Activated T-cell treated with anti-CD3 and anti-CD28 coated beads, Interleukin-2, amount 50 U/mL, for 4 hours (primary cell): ENCODE results near the gene TNK2. TPM values are rescaled to one million over a fixed set of nuclear protein-coding genes. Genes with fewer than 3 reads are reported as not detected.

Experiments used
- ATAC-seq, 2 donors: fragments of 200-7000 bp; cut with Tn5 transposase; one replicate each; pipeline ENCODE4 v1.10.0; 2021
- DNase-seq: peaks from one replicate; pipeline ENCODE4 v3.0.0-alpha.2; 2020
- H3K27me3 Mint-ChIP-seq: one replicate; pipeline ENCODE4 v1.8.0; 2021; ENCODE audit warnings: low read depth, mixed read lengths
- H3K36me3 Mint-ChIP-seq: one replicate; pipeline ENCODE4 v1.8.0; 2022; ENCODE audit warnings: mixed read lengths; ENCODE audit not compliant: insufficient read depth
- H3K4me1 Mint-ChIP-seq: one replicate; pipeline ENCODE4 v1.8.0; 2021; ENCODE audit warnings: low read depth, mixed read lengths
- H3K4me3 Mint-ChIP-seq: one replicate; pipeline ENCODE4 v1.8.0; 2021; ENCODE audit warnings: mild to moderate bottlenecking, moderate library complexity, mixed read lengths
- H3K9me3 Mint-ChIP-seq: one replicate; pipeline ENCODE4 v1.8.0; 2021; ENCODE audit warnings: mixed read lengths
- total RNA-seq, 3 donors: library from RNA; stranded (reverse); gene quantifications; one replicate each; pipeline ENCODE4 v1.2.1, GENCODE V29; 2021

TNK2 gene
- total RNA-seq, 3 donors from 2014 or later = 33.3 to 41.2 (median 40.7) TPM

GRCh38 chr3:195853036-195853435 is 55.3 kb downstream of the TNK2 start:
- Mint-ChIP-seq H3K27me3 (peaks cover 8% of the 10 kb centered on the region), H3K9me3 (no peaks in the 10 kb centered on the region), H3K4me3 (no peak overlapping the region), H3K36me3 (no peaks in the 10 kb centered on the region), H3K4me1 (peaks cover 7% of the 10 kb centered on the region)
- no peak for ATAC-seq
- no peak for DNase-seq

GRCh38 chr3:195850857-195851543 is 57.4 kb downstream of the TNK2 start:
- ATAC-seq (peak; percentile 96 to 98), DNase-seq (peak; percentile 86)
- Mint-ChIP-seq H3K4me3 (peak overlapping the region; percentile 38), H3K9me3 (no peaks in the 10 kb centered on the region), H3K36me3 (no peaks in the 10 kb centered on the region), H3K27me3 (peaks cover 8% of the 10 kb centered on the region), H3K4me1 (peaks cover 7% of the 10 kb centered on the region)

GRCh38 chr3:195849322-195850074 is 58.9 kb downstream of the TNK2 start:
- H3K36me3 Mint-ChIP-seq = no peaks in the 10 kb centered on the region
- H3K4me3 Mint-ChIP-seq = no peak overlapping the region
- H3K4me1 Mint-ChIP-seq = peaks cover 7% of the 10 kb centered on the region
- H3K9me3 Mint-ChIP-seq = no peaks in the 10 kb centered on the region
- no peak for DNase-seq
- peaks cover 8% of the 10 kb centered on the region for H3K27me3 Mint-ChIP-seq
- no peak for ATAC-seq

DNA sequence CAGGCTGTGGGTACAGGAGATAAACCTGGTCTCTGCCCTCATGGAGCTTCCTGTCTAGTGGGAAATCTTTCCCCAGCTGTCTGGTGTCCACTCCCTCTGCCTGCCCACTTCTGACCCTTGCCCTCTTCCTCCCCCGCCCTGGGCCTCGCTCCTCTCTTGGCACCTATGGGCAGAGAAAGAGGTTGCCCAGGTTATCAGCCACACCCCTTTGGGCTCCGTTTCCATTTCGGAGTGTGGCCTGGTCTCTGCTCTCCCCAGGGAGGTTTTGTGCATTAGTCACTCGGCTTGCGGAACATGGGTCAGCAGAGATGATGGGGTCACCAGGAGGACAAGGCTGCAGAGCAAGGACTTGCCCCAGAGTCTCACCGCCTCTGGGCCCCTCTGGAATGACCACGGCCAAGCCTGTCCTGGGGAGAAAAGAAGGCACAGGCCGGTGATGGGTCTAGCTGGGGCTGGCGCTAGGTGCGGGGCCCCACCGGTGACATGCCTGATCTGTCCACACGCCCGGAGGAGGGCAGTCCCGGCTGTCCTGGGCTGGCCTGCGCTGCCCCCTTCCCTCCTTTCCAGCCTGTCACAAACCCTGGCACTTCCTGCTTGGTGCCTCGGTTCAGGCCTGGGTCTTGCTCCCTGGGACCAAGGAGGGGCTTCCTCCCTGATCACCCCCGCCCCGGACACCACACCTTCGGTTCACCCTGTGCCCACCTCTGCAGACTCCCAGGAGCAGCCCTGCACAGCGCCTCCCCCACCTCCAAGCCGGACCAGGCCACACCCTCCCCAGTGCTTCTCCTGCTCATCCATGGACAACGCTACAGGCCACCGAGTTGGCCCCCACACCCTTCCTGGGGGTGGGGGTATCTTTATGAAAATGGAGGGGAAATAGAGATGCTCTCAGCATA is 61.0 kb downstream of the TNK2 start:
- Mint-ChIP-seq H3K4me1 (peaks cover 7% of the 10 kb centered on the region), H3K27me3 (peaks cover 8% of the 10 kb centered on the region), H3K4me3 (no peak overlapping the region), H3K9me3 (no peaks in the 10 kb centered on the region), H3K36me3 (no peaks in the 10 kb centered on the region)
- no peak for DNase-seq
- ATAC-seq = no peak

DNA sequence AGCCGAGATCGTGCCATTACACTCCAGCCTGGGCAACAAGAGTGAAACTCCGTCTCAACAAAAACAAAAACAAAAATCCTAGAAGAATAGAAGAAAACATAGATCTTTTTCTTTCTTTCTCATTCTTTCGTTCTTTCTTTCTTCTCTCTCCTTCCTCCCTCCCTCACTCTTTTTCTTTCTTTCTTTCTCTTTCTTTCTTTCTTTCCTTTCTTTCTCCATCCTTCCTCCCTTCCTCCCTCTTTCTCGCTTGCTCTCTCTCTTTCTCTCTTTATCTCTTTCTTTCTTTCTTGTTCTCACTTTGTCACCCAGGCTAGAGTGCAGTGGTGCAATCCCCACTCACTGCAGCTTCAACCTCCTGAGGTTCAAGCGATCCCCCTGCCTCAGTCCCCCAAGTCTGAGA is 62.9 kb downstream of the TNK2 start:
- no peak for ATAC-seq
- Mint-ChIP-seq H3K27me3 (no peaks in the 10 kb centered on the region), H3K4me1 (no peaks in the 10 kb centered on the region), H3K36me3 (no peaks in the 10 kb centered on the region), H3K9me3 (no peaks in the 10 kb centered on the region), H3K4me3 (no peak overlapping the region)
- no peak for DNase-seq

DNA sequence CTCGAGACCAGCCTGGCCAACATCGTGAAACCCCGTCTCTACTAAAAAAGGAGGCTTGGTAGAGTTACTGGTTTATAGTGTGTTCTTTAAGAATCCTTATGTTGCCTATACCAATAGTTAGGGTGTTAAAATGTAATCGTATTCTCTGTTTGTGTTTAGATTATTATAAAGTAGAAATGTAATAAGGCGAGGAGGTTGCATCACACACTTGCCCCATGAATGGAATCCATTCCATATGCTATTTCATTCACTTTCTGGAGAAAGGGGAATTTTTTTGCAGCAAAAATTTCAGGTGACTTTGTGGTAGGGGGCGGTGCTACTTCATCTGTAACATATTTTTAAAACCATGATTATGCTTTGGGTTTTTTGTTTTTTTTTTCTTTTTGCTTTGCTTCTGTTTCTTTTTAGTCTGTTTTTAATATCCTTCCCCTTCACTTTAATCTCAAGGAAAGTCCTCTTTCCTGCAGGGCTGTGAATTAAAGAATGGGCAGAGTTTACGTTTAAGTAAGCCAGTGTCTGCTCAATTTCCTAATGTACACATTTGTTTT is 63.6 kb downstream of the TNK2 start:
- no peaks in the 10 kb centered on the region for H3K27me3 Mint-ChIP-seq
- no peak overlapping the region for H3K4me3 Mint-ChIP-seq
- no peaks in the 10 kb centered on the region for H3K4me1 Mint-ChIP-seq
- no peaks in the 10 kb centered on the region for H3K36me3 Mint-ChIP-seq
- no peak for ATAC-seq
- H3K9me3 Mint-ChIP-seq = no peaks in the 10 kb centered on the region
- DNase-seq = no peak

- no peak for ATAC-seq
- Mint-ChIP-seq H3K27me3 (no peaks in the 10 kb centered on the region), H3K4me3 (no peak overlapping the region), H3K9me3 (no peaks in the 10 kb centered on the region), H3K36me3 (no peaks in the 10 kb centered on the region), H3K4me1 (no peaks in the 10 kb centered on the region)
- no peak for DNase-seq
These were observed 68.9 kb downstream of the TNK2 start for GRCh38 chr3:195839260-195840010.

- Mint-ChIP-seq H3K9me3 (no peaks in the 10 kb centered on the region), H3K36me3 (no peaks in the 10 kb centered on the region), H3K27me3 (no peaks in the 10 kb centered on the region), H3K4me1 (no peaks in the 10 kb centered on the region), H3K4me3 (no peak overlapping the region)
- ATAC-seq (no peak), DNase-seq (no peak)
These were observed 69.6 kb downstream of the TNK2 start for GRCh38 chr3:195838714-195839113.

GRCh38 chr3:195836476-195837135 is 71.7 kb downstream of the TNK2 start:
- ATAC-seq = no peak
- no peaks in the 10 kb centered on the region for H3K36me3 Mint-ChIP-seq
- H3K4me1 Mint-ChIP-seq = no peaks in the 10 kb centered on the region
- no peak overlapping the region for H3K4me3 Mint-ChIP-seq
- no peak for DNase-seq
- no peaks in the 10 kb centered on the region for H3K27me3 Mint-ChIP-seq
- no peaks in the 10 kb centered on the region for H3K9me3 Mint-ChIP-seq

GRCh38 chr3:195835791-195836190 is 72.6 kb downstream of the TNK2 start:
- ATAC-seq = no peak
- no peak overlapping the region for H3K4me3 Mint-ChIP-seq

DNA sequence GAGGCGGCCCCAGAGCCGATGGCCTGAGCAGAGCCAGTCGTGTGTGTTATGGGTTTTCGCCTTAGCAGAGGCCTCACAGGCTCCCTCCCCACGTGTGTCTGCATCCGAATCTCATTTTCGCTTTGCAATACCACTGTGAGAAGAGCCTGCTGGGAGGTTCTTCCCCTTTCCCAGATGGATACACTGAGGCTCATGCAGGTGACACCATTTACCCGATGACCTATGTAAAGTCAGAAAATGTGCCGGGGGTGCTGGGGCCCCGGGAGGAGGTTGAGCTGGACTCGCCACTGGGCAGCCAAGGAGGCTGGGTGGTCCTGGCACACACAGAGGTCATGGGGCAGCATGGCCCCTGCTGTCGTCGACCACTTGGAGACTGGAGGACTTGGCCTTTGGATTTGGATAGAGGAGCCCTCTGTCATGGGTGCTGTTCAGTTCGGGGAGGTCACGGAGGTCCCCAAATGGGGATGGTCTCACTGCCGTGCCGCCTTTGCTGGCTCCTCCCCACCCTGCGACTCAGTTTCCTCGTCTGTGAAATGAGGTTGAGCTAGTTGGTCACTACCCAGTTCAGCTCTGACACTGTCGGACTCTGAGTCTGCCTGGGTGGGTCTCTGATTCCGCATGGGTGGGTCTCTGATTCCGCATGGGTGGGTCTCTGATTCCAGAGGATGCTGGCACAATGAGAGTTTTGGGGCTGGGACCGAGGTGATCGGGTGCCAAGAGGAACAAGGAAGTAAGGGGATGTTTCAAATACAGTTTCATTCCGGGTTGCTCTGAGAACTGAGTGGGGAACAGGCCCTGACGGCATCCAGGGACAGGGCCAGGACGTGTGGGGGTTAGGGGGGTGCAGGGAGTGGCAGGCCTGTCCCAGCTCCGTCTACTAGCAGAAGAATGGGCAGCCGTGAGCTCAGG is 73.4 kb downstream of the TNK2 start:
- no peaks in the 10 kb centered on the region for H3K4me1 Mint-ChIP-seq
- H3K36me3 Mint-ChIP-seq = no peaks in the 10 kb centered on the region
- H3K27me3 Mint-ChIP-seq = no peaks in the 10 kb centered on the region
- no peak for DNase-seq
- no peak overlapping the region for H3K4me3 Mint-ChIP-seq
- no peak for ATAC-seq
- H3K9me3 Mint-ChIP-seq = no peaks in the 10 kb centered on the region

More at GRCh38 chr3:195835791-195836190, 72.6 kb downstream of the TNK2 start:
- Mint-ChIP-seq H3K9me3 (no peaks in the 10 kb centered on the region), H3K27me3 (no peaks in the 10 kb centered on the region), H3K36me3 (no peaks in the 10 kb centered on the region), H3K4me1 (no peaks in the 10 kb centered on the region)
- no peak for DNase-seq

DNA sequence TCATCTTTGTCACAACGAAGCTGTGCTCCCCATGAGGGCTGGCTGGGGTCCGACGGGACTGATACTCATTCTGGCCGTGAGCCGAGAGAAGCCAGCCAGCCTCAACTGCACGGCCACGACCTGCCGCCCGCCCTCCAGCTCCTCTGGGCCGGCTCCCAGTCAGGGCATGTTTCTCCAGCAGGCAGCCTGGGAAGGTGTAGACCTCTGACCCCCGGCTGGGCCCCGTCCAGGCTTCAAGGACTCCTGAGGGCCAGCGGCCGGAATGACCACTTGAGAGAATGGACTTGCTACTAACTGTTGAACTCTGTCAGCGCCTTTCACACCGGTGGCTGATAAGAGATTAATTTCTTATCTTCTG is 78.5 kb downstream of the TNK2 start:
- DNase-seq (no peak), ATAC-seq (no peak)
- H3K4me1 Mint-ChIP-seq = no peaks in the 10 kb centered on the region
- no peaks in the 10 kb centered on the region for H3K9me3 Mint-ChIP-seq
- H3K27me3 Mint-ChIP-seq = no peaks in the 10 kb centered on the region
- H3K36me3 Mint-ChIP-seq = no peaks in the 10 kb centered on the region
- H3K4me3 Mint-ChIP-seq = no peak overlapping the region

DNA sequence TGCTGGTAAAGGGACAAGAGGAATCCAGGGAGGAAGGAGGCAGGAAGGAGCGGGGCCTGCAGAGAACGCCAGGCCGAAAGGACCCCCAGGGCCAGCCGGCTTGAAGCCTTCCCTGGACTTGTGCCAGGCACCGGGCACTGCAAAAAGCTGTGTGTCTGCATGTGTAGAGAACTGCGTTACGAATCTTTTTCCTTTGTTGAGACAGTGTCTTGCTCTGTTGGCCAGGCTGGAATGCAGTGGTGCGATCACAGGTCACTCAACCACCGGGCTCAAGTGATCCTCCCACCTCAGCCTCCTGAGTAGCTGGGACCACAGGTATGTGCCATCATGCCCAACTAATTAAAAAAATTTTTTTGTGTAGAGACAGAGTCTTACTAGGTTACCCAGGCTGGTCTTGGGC is 79.6 kb downstream of the TNK2 start:
- Mint-ChIP-seq H3K9me3 (no peaks in the 10 kb centered on the region), H3K36me3 (no peaks in the 10 kb centered on the region), H3K4me1 (no peaks in the 10 kb centered on the region), H3K27me3 (peaks cover 3% of the 10 kb centered on the region), H3K4me3 (no peak overlapping the region)
- DNase-seq (no peak), ATAC-seq (no peak)
